ENCODE data around the gene VHLL. TPM values are rescaled to one million over a fixed set of nuclear protein-coding genes. Genes with fewer than 3 reads are reported as not detected.

Gene VHLL
- total and polyA plus RNA-seq, 10 of the 15 experiments (the other 5 are each of a cell fraction or from before 2014, with no cell fraction given), result 0.23 TPM; not detected in 9

DNA sequence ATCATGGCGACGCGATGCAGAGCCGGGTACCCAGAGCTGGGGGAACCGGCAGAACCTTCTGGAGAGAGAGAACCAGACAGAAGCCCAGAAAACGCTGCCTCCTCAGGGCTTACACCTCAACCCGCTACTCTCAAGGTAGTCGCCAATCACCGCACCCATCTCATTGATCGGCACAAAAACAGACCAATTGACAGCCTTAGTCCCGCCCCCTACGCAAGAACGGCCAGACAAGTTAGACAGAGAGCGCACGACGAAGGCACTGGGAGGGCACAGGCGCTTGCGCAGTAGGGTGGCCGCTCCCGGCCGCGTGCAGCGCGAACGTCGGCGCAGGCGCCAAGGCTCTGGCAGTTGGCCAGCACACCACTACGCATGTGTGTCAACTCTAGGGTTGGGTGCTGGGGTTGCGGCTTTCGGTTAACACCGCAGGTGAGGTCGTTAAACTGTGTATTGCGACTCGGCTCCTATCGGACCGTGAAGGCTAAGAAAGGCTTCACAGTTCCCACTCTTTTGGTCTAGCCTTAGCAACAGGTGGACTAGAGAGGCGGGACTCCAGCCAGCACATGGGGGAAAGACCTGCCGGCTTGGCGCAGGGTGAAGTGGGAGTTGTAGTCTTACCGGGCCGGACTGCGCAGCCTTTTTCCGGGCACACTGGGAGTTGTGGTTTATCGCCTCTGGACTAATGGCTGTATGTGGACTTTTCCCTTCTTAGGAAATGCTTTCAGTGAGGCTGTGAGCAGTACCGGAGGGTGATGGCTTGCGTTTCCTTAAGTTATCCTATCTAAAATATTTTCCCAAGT, 39.3 kb upstream of the VHLL start, which contains the start of the genes CCT3 and TSACC (continued):
- TF ChIP-seq NKRF (conservative IDR thresholded peaks at IDR 0.05) (0 out of 2 replicates have a peak, but pooled peaks have one; percentile 63), KAT2A (conservative IDR thresholded peaks at IDR 0.05; ENCODE audit: control insufficient read depth, low read depth, low read length) (no peak), HCFC1 (IDR thresholded peaks at IDR 0.05; ENCODE audit: low read length) (peak; percentile 92), BCL11A (IDR thresholded peaks at IDR 0.05; ENCODE audit: low read depth, low read length) (0 out of 2 replicates have a peak, but pooled peaks have one; percentile 25), ZNF384 (IDR thresholded peaks at IDR 0.05; ENCODE audit: borderline replicate concordance, low read depth, low read length) (no peak), PML (IDR thresholded peaks at IDR 0.05; ENCODE audit: low read length) (peak; percentile 90), TCF7 (IDR thresholded peaks at IDR 0.05; ENCODE audit: borderline replicate concordance) (no peak), ZBED1 (IDR thresholded peaks at IDR 0.05; ENCODE audit: borderline replicate concordance) (peak; percentile 99), REST (IDR thresholded peaks at IDR 0.05; ENCODE audit: low read depth, low read length) (no peak), BRCA1 (IDR thresholded peaks at IDR 0.05; ENCODE audit: low read depth, low read length) (no peak)
- TF ChIP-seq, protein P1, sequence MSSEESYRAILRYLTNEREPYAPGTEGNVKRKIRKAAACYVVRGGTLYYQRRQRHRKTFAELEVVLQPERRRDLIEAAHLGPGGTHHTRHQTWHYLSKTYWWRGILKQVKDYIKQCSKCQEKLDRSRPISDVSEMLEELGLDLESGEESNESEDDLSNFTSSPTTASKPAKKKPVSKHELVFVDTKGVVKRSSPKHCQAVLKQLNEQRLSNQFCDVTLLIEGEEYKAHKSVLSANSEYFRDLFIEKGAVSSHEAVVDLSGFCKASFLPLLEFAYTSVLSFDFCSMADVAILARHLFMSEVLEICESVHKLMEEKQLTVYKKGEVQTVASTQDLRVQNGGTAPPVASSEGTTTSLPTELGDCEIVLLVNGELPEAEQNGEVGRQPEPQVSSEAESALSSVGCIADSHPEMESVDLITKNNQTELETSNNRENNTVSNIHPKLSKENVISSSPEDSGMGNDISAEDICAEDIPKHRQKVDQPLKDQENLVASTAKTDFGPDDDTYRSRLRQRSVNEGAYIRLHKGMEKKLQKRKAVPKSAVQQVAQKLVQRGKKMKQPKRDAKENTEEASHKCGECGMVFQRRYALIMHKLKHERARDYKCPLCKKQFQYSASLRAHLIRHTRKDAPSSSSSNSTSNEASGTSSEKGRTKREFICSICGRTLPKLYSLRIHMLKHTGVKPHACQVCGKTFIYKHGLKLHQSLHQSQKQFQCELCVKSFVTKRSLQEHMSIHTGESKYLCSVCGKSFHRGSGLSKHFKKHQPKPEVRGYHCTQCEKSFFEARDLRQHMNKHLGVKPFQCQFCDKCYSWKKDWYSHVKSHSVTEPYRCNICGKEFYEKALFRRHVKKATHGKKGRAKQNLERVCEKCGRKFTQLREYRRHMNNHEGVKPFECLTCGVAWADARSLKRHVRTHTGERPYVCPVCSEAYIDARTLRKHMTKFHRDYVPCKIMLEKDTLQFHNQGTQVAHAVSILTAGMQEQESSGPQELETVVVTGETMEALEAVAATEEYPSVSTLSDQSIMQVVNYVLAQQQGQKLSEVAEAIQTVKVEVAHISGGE (CRISPR knock-in tag; IDR thresholded peaks at IDR 0.05), result no peak
- TF ChIP-seq, protein P2, sequence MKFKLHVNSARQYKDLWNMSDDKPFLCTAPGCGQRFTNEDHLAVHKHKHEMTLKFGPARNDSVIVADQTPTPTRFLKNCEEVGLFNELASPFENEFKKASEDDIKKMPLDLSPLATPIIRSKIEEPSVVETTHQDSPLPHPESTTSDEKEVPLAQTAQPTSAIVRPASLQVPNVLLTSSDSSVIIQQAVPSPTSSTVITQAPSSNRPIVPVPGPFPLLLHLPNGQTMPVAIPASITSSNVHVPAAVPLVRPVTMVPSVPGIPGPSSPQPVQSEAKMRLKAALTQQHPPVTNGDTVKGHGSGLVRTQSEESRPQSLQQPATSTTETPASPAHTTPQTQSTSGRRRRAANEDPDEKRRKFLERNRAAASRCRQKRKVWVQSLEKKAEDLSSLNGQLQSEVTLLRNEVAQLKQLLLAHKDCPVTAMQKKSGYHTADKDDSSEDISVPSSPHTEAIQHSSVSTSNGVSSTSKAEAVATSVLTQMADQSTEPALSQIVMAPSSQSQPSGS (IDR thresholded peaks at IDR 0.05; ENCODE audit: low read length), result no peak
- TF ChIP-seq, protein P3, sequence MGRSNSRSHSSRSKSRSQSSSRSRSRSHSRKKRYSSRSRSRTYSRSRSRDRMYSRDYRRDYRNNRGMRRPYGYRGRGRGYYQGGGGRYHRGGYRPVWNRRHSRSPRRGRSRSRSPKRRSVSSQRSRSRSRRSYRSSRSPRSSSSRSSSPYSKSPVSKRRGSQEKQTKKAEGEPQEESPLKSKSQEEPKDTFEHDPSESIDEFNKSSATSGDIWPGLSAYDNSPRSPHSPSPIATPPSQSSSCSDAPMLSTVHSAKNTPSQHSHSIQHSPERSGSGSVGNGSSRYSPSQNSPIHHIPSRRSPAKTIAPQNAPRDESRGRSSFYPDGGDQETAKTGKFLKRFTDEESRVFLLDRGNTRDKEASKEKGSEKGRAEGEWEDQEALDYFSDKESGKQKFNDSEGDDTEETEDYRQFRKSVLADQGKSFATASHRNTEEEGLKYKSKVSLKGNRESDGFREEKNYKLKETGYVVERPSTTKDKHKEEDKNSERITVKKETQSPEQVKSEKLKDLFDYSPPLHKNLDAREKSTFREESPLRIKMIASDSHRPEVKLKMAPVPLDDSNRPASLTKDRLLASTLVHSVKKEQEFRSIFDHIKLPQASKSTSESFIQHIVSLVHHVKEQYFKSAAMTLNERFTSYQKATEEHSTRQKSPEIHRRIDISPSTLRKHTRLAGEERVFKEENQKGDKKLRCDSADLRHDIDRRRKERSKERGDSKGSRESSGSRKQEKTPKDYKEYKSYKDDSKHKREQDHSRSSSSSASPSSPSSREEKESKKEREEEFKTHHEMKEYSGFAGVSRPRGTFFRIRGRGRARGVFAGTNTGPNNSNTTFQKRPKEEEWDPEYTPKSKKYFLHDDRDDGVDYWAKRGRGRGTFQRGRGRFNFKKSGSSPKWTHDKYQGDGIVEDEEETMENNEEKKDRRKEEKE (IDR thresholded peaks at IDR 0.05), result no peak
- TF ChIP-seq, protein P4, sequence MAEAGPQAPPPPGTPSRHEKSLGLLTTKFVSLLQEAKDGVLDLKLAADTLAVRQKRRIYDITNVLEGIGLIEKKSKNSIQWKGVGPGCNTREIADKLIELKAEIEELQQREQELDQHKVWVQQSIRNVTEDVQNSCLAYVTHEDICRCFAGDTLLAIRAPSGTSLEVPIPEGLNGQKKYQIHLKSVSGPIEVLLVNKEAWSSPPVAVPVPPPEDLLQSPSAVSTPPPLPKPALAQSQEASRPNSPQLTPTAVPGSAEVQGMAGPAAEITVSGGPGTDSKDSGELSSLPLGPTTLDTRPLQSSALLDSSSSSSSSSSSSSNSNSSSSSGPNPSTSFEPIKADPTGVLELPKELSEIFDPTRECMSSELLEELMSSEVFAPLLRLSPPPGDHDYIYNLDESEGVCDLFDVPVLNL (IDR thresholded peaks at IDR 0.05; ENCODE audit: low read depth, low read length), result no peak

Data from GM12878 (cell line).